Mesothelial cell of epicardium (in vitro differentiated cells): ENCODE measurements around the gene ASIC4. TPM values are rescaled to one million over a fixed set of nuclear protein-coding genes. Genes with fewer than 3 reads are reported as not detected.

Experiments used
- DNase-seq, 2 experiments: peaks; one replicate each; pipeline ENCODE4 v3.0.0; 2021; ENCODE audit warnings: low spot score in 2 of 2; ENCODE audit not compliant: unreplicated experiment in 2 of 2
- H3K27ac Mint-ChIP-seq: 2 replicates; pipeline ENCODE4 v1.8.0; 2021; ENCODE audit warnings: mixed read lengths
- H3K27me3 Mint-ChIP-seq: 2 replicates; pipeline ENCODE4 v1.8.0; 2021; ENCODE audit warnings: low read depth, mixed read lengths
- H3K36me3 Mint-ChIP-seq: 2 replicates; pipeline ENCODE4 v1.8.0; 2021; ENCODE audit warnings: mixed read lengths
- H3K4me1 Mint-ChIP-seq: 2 replicates; pipeline ENCODE4 v1.8.0; 2021; ENCODE audit warnings: mixed read lengths
- H3K4me3 Mint-ChIP-seq: 2 replicates; pipeline ENCODE4 v1.8.0; 2021; ENCODE audit warnings: mild to moderate bottlenecking, moderate library complexity, mixed read lengths
- H3K9me3 Mint-ChIP-seq: 2 replicates; pipeline ENCODE4 v1.8.0; 2021; ENCODE audit warnings: mixed read lengths
- CTCF ChIP-seq: fragments of 200-600 bp; sonication (generic); IDR thresholded peaks from one replicate; pipeline ENCODE4 v1.5.0; 2021; ENCODE audit warnings: antibody characterized with exemption; ENCODE audit not compliant: unreplicated experiment
- total RNA-seq: library from RNA; stranded (reverse); gene quantifications from 3 replicates; pipeline ENCODE4 v1.2.1, GENCODE V29; 2021

Gene ASIC4
- total RNA-seq, 1 donor from 2014 or later: 0.98 TPM

DNA sequence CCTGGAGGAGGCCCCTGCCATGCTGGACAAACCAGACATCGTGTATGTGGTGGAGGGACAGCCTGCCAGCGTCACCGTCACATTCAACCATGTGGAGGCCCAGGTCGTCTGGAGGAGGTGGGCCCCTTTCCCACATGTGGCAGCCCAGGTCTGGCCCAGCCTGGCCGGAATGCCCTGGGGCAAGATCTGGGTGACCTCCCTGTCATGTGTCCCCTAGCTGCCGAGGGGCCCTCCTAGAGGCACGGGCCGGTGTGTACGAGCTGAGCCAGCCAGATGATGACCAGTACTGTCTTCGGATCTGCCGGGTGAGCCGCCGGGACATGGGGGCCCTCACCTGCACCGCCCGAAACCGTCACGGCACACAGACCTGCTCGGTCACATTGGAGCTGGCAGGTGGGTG lies 40.8 kb upstream of the ASIC4 start:
- no peak for TF ChIP-seq CTCF
- peaks cover 17% of the 10 kb centered on the region for H3K4me1 Mint-ChIP-seq

DNA sequence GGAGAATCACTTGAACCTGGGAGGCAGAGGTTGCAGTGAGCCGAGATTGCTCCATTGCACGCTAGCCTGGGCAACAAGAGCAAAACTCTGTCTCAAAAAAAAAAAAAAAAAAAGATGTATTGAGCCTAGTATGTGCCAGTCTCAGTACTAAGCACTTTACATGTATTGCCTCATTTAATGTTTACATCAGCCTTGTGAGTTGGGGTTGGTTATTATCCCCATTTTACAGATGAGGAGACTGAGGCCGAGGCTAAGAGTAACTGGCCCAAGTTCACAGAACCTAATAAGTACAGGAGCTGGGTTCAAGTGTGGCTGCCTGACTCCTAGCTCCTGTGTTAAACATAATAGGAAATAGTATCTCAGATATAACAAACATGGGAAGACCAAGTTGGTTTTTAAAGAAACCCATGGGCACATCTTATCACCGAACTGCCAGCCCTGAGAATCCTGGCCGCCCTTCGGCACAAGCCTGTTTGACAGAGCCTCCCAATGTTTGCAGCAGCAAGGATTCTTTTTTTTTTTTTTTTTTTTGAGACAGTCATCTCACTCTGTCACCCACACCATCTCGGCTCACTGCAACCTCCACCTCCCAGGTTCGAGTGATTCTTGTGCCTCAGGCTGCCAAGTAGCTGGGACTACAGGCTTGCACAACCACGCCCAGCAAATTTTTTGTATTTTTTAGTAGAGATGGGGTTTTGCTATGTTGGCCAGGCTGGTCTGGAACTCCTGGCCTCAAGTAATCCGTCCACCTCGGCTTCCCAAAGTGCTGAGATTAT lies 39.8 kb upstream of the ASIC4 start:
- peaks cover 20% of the 10 kb centered on the region for H3K4me1 Mint-ChIP-seq
- no peak for DNase-seq
- H3K4me3 Mint-ChIP-seq: no peak overlapping the region
- no peak overlapping the region for H3K27ac Mint-ChIP-seq
- TF ChIP-seq CTCF: no peak
- no peaks in the 10 kb centered on the region for H3K27me3 Mint-ChIP-seq
- H3K9me3 Mint-ChIP-seq: no peaks in the 10 kb centered on the region
- peaks cover 3% of the 10 kb centered on the region for H3K36me3 Mint-ChIP-seq

More for the DNA sequence above, 40.8 kb upstream of the ASIC4 start:
- Mint-ChIP-seq H3K4me3 (no peak overlapping the region), H3K36me3 (peaks cover 3% of the 10 kb centered on the region), H3K27ac (no peak overlapping the region), H3K27me3 (no peaks in the 10 kb centered on the region), H3K9me3 (no peaks in the 10 kb centered on the region)
- DNase-seq: no peak

GRCh38 chr2:219475278-219475677 lies 39.0 kb upstream of the ASIC4 start:
- H3K4me1 Mint-ChIP-seq: peaks cover 20% of the 10 kb centered on the region
- no peaks in the 10 kb centered on the region for H3K27me3 Mint-ChIP-seq
- H3K36me3 Mint-ChIP-seq: peaks cover 3% of the 10 kb centered on the region
- no peak overlapping the region for H3K4me3 Mint-ChIP-seq
- TF ChIP-seq CTCF: no peak
- DNase-seq: no peak
- H3K9me3 Mint-ChIP-seq: no peaks in the 10 kb centered on the region
- peak overlapping the region; percentile 56 for H3K27ac Mint-ChIP-seq

- no peaks in the 10 kb centered on the region for H3K9me3 Mint-ChIP-seq
- peaks cover 3% of the 10 kb centered on the region for H3K36me3 Mint-ChIP-seq
- TF ChIP-seq CTCF: peak; percentile 88
- DNase-seq: peak; percentile 66 to 84
- peaks cover 4% of the 10 kb centered on the region for H3K27me3 Mint-ChIP-seq
- H3K27ac Mint-ChIP-seq: peak overlapping the region; percentile 56
- peaks cover 20% of the 10 kb centered on the region for H3K4me1 Mint-ChIP-seq
- peak overlapping the region; percentile 61 for H3K4me3 Mint-ChIP-seq
Measured at GRCh38 chr2:219475697-219476651, 38.3 kb upstream of the ASIC4 start.

GRCh38 chr2:219476652-219477151 lies 37.6 kb upstream of the ASIC4 start:
- H3K27me3 Mint-ChIP-seq: peaks cover 8% of the 10 kb centered on the region
- peaks cover 20% of the 10 kb centered on the region for H3K4me1 Mint-ChIP-seq
- no peak for TF ChIP-seq CTCF
- DNase-seq: no peak
- no peaks in the 10 kb centered on the region for H3K9me3 Mint-ChIP-seq
- H3K36me3 Mint-ChIP-seq: peaks cover 2% of the 10 kb centered on the region
- H3K27ac Mint-ChIP-seq: no peak overlapping the region
- peak overlapping the region; percentile 61 for H3K4me3 Mint-ChIP-seq
